ENCODE data around the gene PDZRN3.

The PDZRN3 gene

GRCh38 chr3:73442152-73442551 lies 182.6 kb downstream of the PDZRN3 start:
- no peaks in the 10 kb centered on the region for H3K4me1 ChIP-seq (ENCODE audit: control insufficient read depth, insufficient read depth, low read length, unreplicated experiment)
- no peaks in the 10 kb centered on the region for H3K79me2 ChIP-seq (ENCODE audit: control insufficient read depth, insufficient read depth, low read length, unreplicated experiment)
- H2AFZ ChIP-seq (ENCODE audit: low read length, unreplicated experiment) = no peak overlapping the region
- no peaks in the 10 kb centered on the region for H3K36me3 ChIP-seq (ENCODE audit: insufficient read depth, low read length)
- H3K27me3 ChIP-seq (ENCODE audit: insufficient read depth, low read length) = no peaks in the 10 kb centered on the region
- no peak overlapping the region for H3K4me3 ChIP-seq (ENCODE audit: low read depth, low read length)
- no peak overlapping the region for H3K27ac ChIP-seq (ENCODE audit: low read depth, low read length)

GRCh38 chr3:73437828-73438227 lies 186.9 kb downstream of the PDZRN3 start:
- H3K79me2 ChIP-seq (ENCODE audit: control insufficient read depth, insufficient read depth, low read length, unreplicated experiment) = no peaks in the 10 kb centered on the region
- H3K27ac ChIP-seq (ENCODE audit: low read depth, low read length) = no peak overlapping the region
- H3K27me3 ChIP-seq (ENCODE audit: insufficient read depth, low read length) = no peaks in the 10 kb centered on the region
- no peaks in the 10 kb centered on the region for H3K36me3 ChIP-seq (ENCODE audit: insufficient read depth, low read length)
- peaks cover 5% of the 10 kb centered on the region for H3K4me1 ChIP-seq (ENCODE audit: control insufficient read depth, insufficient read depth, low read length, unreplicated experiment)
- no peak overlapping the region for H2AFZ ChIP-seq (ENCODE audit: low read length, unreplicated experiment)
- no peak overlapping the region for H3K4me3 ChIP-seq (ENCODE audit: low read depth, low read length)

- no peaks in the 10 kb centered on the region for H3K36me3 ChIP-seq (ENCODE audit: insufficient read depth, low read length)
- H3K27me3 ChIP-seq (ENCODE audit: insufficient read depth, low read length) = no peaks in the 10 kb centered on the region
- H3K4me1 ChIP-seq (ENCODE audit: control insufficient read depth, insufficient read depth, low read length, unreplicated experiment) = peaks cover 9% of the 10 kb centered on the region
- no peak overlapping the region for H3K27ac ChIP-seq (ENCODE audit: low read depth, low read length)
- no peak overlapping the region for H2AFZ ChIP-seq (ENCODE audit: low read length, unreplicated experiment)
- H3K4me3 ChIP-seq (ENCODE audit: low read depth, low read length) = no peak overlapping the region
- H3K79me2 ChIP-seq (ENCODE audit: control insufficient read depth, insufficient read depth, low read length, unreplicated experiment) = no peaks in the 10 kb centered on the region
Measured at GRCh38 chr3:73435055-73435454, 189.7 kb downstream of the PDZRN3 start.

- Histone ChIP-seq H3K4me3 (ENCODE audit: low read depth, low read length) (no peak overlapping the region), H3K79me2 (ENCODE audit: control insufficient read depth, insufficient read depth, low read length, unreplicated experiment) (no peaks in the 10 kb centered on the region), H3K4me1 (ENCODE audit: control insufficient read depth, insufficient read depth, low read length, unreplicated experiment) (peaks cover 9% of the 10 kb centered on the region), H2AFZ (ENCODE audit: low read length, unreplicated experiment) (no peak overlapping the region), H3K27me3 (ENCODE audit: insufficient read depth, low read length) (no peaks in the 10 kb centered on the region), H3K27ac (ENCODE audit: low read depth, low read length) (no peak overlapping the region), H3K36me3 (ENCODE audit: insufficient read depth, low read length) (no peaks in the 10 kb centered on the region)
Measured at GRCh38 chr3:73433687-73434086, 191.1 kb downstream of the PDZRN3 start.

GRCh38 chr3:73433079-73433478 lies 191.7 kb downstream of the PDZRN3 start:
- Histone ChIP-seq H3K36me3 (ENCODE audit: insufficient read depth, low read length) (no peaks in the 10 kb centered on the region), H3K27ac (ENCODE audit: low read depth, low read length) (no peak overlapping the region), H3K4me1 (ENCODE audit: control insufficient read depth, insufficient read depth, low read length, unreplicated experiment) (peaks cover 9% of the 10 kb centered on the region), H3K79me2 (ENCODE audit: control insufficient read depth, insufficient read depth, low read length, unreplicated experiment) (no peaks in the 10 kb centered on the region), H3K4me3 (ENCODE audit: low read depth, low read length) (no peak overlapping the region), H3K27me3 (ENCODE audit: insufficient read depth, low read length) (no peaks in the 10 kb centered on the region), H2AFZ (ENCODE audit: low read length, unreplicated experiment) (no peak overlapping the region)

GRCh38 chr3:73432706-73433032 lies 192.1 kb downstream of the PDZRN3 start:
- no peaks in the 10 kb centered on the region for H3K27me3 ChIP-seq (ENCODE audit: insufficient read depth, low read length)
- H3K36me3 ChIP-seq (ENCODE audit: insufficient read depth, low read length) = no peaks in the 10 kb centered on the region
- no peak overlapping the region for H3K4me3 ChIP-seq (ENCODE audit: low read depth, low read length)
- peaks cover 9% of the 10 kb centered on the region for H3K4me1 ChIP-seq (ENCODE audit: control insufficient read depth, insufficient read depth, low read length, unreplicated experiment)
- no peak overlapping the region for H2AFZ ChIP-seq (ENCODE audit: low read length, unreplicated experiment)
- H3K27ac ChIP-seq (ENCODE audit: low read depth, low read length) = no peak overlapping the region
- no peaks in the 10 kb centered on the region for H3K79me2 ChIP-seq (ENCODE audit: control insufficient read depth, insufficient read depth, low read length, unreplicated experiment)

GRCh38 chr3:73432023-73432705 lies 192.6 kb downstream of the PDZRN3 start:
- peaks cover 9% of the 10 kb centered on the region for H3K4me1 ChIP-seq (ENCODE audit: control insufficient read depth, insufficient read depth, low read length, unreplicated experiment)
- H3K27ac ChIP-seq (ENCODE audit: low read depth, low read length) = no peak overlapping the region
- H2AFZ ChIP-seq (ENCODE audit: low read length, unreplicated experiment) = no peak overlapping the region

GRCh38 chr3:73431183-73431900 lies 193.4 kb downstream of the PDZRN3 start:
- Histone ChIP-seq H3K27me3 (ENCODE audit: insufficient read depth, low read length) (no peaks in the 10 kb centered on the region), H3K79me2 (ENCODE audit: control insufficient read depth, insufficient read depth, low read length, unreplicated experiment) (no peaks in the 10 kb centered on the region), H3K4me3 (ENCODE audit: low read depth, low read length) (no peak overlapping the region), H3K27ac (ENCODE audit: low read depth, low read length) (no peak overlapping the region), H3K36me3 (ENCODE audit: insufficient read depth, low read length) (no peaks in the 10 kb centered on the region), H3K4me1 (ENCODE audit: control insufficient read depth, insufficient read depth, low read length, unreplicated experiment) (peaks cover 9% of the 10 kb centered on the region), H2AFZ (ENCODE audit: low read length, unreplicated experiment) (no peak overlapping the region)

More at GRCh38 chr3:73432023-73432705, 192.6 kb downstream of the PDZRN3 start:
- Histone ChIP-seq H3K27me3 (ENCODE audit: insufficient read depth, low read length) (no peaks in the 10 kb centered on the region), H3K4me3 (ENCODE audit: low read depth, low read length) (no peak overlapping the region), H3K79me2 (ENCODE audit: control insufficient read depth, insufficient read depth, low read length, unreplicated experiment) (no peaks in the 10 kb centered on the region), H3K36me3 (ENCODE audit: insufficient read depth, low read length) (no peaks in the 10 kb centered on the region)

- no peaks in the 10 kb centered on the region for H3K4me1 ChIP-seq (ENCODE audit: control insufficient read depth, insufficient read depth, low read length, unreplicated experiment)
- H3K36me3 ChIP-seq (ENCODE audit: insufficient read depth, low read length) = no peaks in the 10 kb centered on the region
- H2AFZ ChIP-seq (ENCODE audit: low read length, unreplicated experiment) = no peak overlapping the region
- no peaks in the 10 kb centered on the region for H3K79me2 ChIP-seq (ENCODE audit: control insufficient read depth, insufficient read depth, low read length, unreplicated experiment)
- H3K27ac ChIP-seq (ENCODE audit: low read depth, low read length) = no peak overlapping the region
- no peaks in the 10 kb centered on the region for H3K27me3 ChIP-seq (ENCODE audit: insufficient read depth, low read length)
- no peak overlapping the region for H3K4me3 ChIP-seq (ENCODE audit: low read depth, low read length)
Measured at GRCh38 chr3:73427048-73427706, 197.6 kb downstream of the PDZRN3 start.

- H2AFZ ChIP-seq (ENCODE audit: low read length, unreplicated experiment) = no peak overlapping the region
- H3K4me1 ChIP-seq (ENCODE audit: control insufficient read depth, insufficient read depth, low read length, unreplicated experiment) = no peaks in the 10 kb centered on the region
- no peaks in the 10 kb centered on the region for H3K79me2 ChIP-seq (ENCODE audit: control insufficient read depth, insufficient read depth, low read length, unreplicated experiment)
- no peak overlapping the region for H3K4me3 ChIP-seq (ENCODE audit: low read depth, low read length)
- H3K27ac ChIP-seq (ENCODE audit: low read depth, low read length) = no peak overlapping the region
- no peaks in the 10 kb centered on the region for H3K36me3 ChIP-seq (ENCODE audit: insufficient read depth, low read length)
- no peaks in the 10 kb centered on the region for H3K27me3 ChIP-seq (ENCODE audit: insufficient read depth, low read length)
Measured at GRCh38 chr3:73426606-73427005, 198.1 kb downstream of the PDZRN3 start.

- Histone ChIP-seq H3K4me1 (ENCODE audit: control insufficient read depth, insufficient read depth, low read length, unreplicated experiment) (peaks cover 7% of the 10 kb centered on the region), H3K4me3 (ENCODE audit: low read depth, low read length) (no peak overlapping the region), H3K36me3 (ENCODE audit: insufficient read depth, low read length) (no peaks in the 10 kb centered on the region), H3K79me2 (ENCODE audit: control insufficient read depth, insufficient read depth, low read length, unreplicated experiment) (no peaks in the 10 kb centered on the region), H3K27ac (ENCODE audit: low read depth, low read length) (no peak overlapping the region), H3K27me3 (ENCODE audit: insufficient read depth, low read length) (no peaks in the 10 kb centered on the region), H2AFZ (ENCODE audit: low read length, unreplicated experiment) (no peak overlapping the region)
Measured at GRCh38 chr3:73423116-73423515, 201.6 kb downstream of the PDZRN3 start.
